PFSK-1 (cell line): ENCODE data around the gene MUC5AC. TPM values are rescaled to one million over a fixed set of nuclear protein-coding genes. Genes with fewer than 3 reads are reported as not detected.

Experiments
- FOXP2 ChIP-seq: optimal IDR thresholded peaks from 2 replicates; pipeline ENCODE3; 2011; ENCODE audit warnings: borderline replicate concordance, control low read depth, inconsistent platforms; ENCODE audit not compliant: insufficient read depth; ENCODE audit errors: extremely low read length, extremely low read depth
- POLR2AphosphoS5 ChIP-seq: IDR thresholded peaks from 2 replicates; pipeline ENCODE4 v1.6.1; 2012; ENCODE audit warnings: low read depth, mild to moderate bottlenecking, control low read depth, low read length, moderate library complexity
- SIN3A ChIP-seq: IDR thresholded peaks from 2 replicates; pipeline ENCODE4 v1.6.1; 2012; ENCODE audit warnings: mild to moderate bottlenecking, low read length, moderate library complexity, borderline replicate concordance; ENCODE audit not compliant: insufficient read depth
- TAF1 ChIP-seq: IDR thresholded peaks from 2 replicates; pipeline ENCODE4 v1.6.1; 2012; ENCODE audit warnings: low read length, control low read depth, borderline replicate concordance; ENCODE audit not compliant: insufficient read depth
- polyA plus RNA-seq: library from polyadenylated mRNA; unstranded; fragments of >200 nt; gene quantifications from one replicate; pipeline ENCODE4 v1.2.1, GENCODE V29; 2012; ENCODE audit warnings: low read depth, missing spikeins; ENCODE audit not compliant: insufficient read length
- TF ChIP-seq, protein P1 (sequence below), 2 experiments: IDR thresholded peaks; 2 replicates each; pipeline versions ENCODE4 v1.6.1 to v1.8.0; 2011 to 2012; ENCODE audit warnings: low read depth in 2 of 2, low read length in 2 of 2, control low read depth in 1 of 2, inconsistent platforms in 1 of 2, mild to moderate bottlenecking in 1 of 2, moderate library complexity in 1 of 2; ENCODE audit not compliant: insufficient read depth in 1 of 2

MUC5AC gene
- polyA plus RNA-seq, result 0.78 TPM

- TF ChIP-seq FOXP2, result no peak
- no peak for TF ChIP-seq POLR2AphosphoS5
- no peak for TF ChIP-seq SIN3A
- TF ChIP-seq, protein P1, sequence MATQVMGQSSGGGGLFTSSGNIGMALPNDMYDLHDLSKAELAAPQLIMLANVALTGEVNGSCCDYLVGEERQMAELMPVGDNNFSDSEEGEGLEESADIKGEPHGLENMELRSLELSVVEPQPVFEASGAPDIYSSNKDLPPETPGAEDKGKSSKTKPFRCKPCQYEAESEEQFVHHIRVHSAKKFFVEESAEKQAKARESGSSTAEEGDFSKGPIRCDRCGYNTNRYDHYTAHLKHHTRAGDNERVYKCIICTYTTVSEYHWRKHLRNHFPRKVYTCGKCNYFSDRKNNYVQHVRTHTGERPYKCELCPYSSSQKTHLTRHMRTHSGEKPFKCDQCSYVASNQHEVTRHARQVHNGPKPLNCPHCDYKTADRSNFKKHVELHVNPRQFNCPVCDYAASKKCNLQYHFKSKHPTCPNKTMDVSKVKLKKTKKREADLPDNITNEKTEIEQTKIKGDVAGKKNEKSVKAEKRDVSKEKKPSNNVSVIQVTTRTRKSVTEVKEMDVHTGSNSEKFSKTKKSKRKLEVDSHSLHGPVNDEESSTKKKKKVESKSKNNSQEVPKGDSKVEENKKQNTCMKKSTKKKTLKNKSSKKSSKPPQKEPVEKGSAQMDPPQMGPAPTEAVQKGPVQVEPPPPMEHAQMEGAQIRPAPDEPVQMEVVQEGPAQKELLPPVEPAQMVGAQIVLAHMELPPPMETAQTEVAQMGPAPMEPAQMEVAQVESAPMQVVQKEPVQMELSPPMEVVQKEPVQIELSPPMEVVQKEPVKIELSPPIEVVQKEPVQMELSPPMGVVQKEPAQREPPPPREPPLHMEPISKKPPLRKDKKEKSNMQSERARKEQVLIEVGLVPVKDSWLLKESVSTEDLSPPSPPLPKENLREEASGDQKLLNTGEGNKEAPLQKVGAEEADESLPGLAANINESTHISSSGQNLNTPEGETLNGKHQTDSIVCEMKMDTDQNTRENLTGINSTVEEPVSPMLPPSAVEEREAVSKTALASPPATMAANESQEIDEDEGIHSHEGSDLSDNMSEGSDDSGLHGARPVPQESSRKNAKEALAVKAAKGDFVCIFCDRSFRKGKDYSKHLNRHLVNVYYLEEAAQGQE (IDR thresholded peaks at IDR 0.05; ENCODE audit: insufficient read depth in 1 of 2, low read depth in 2 of 2, low read length in 2 of 2), result no peak
- no peak for TF ChIP-seq TAF1
These were observed at the start of gene MUC5AC for GRCh38 chr11:1157645-1158591. Gene MUC5AC, plus strand, starts transcription at chr11:1157953. Its CDS starts 47 bp downstream, at chr11:1158000.

DNA sequence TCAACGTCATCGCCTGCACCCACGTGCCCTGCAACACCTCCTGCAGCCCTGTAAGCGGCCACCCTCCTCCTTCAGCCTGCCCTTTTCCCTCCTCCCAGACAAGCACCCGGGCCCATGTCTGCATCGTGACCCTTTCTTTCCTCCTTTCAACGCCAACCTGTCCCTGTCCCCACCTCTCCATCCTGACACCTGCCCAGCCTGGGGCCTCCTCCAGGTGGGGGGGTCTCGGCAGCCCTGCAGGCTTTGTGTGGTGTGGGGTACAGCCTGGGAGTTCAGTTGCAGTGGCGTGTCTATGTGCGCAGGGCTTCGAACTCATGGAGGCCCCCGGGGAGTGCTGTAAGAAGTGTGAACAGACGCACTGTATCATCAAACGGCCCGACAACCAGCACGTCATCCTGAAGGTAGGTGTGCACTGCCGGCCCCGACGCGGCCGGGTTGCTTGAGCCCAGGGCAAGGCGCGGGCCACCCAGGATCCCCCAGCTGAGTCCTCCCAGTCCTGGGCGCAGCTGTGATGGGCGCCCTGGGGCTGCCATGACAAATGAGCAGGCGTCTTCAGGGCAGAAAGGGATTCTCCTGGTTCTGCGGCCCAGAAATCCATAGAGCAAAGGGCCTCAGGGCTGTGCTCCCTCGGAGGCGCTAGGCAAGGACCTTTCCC is 49.4 kb upstream of the MUC5AC start:
- TF ChIP-seq FOXP2 (no peak), POLR2AphosphoS5 (no peak), TAF1 (no peak), SIN3A (no peak)
- TF ChIP-seq, protein P1 (IDR thresholded peaks at IDR 0.05; ENCODE audit: insufficient read depth in 1 of 2, low read depth in 2 of 2, low read length in 2 of 2), result no peak

DNA sequence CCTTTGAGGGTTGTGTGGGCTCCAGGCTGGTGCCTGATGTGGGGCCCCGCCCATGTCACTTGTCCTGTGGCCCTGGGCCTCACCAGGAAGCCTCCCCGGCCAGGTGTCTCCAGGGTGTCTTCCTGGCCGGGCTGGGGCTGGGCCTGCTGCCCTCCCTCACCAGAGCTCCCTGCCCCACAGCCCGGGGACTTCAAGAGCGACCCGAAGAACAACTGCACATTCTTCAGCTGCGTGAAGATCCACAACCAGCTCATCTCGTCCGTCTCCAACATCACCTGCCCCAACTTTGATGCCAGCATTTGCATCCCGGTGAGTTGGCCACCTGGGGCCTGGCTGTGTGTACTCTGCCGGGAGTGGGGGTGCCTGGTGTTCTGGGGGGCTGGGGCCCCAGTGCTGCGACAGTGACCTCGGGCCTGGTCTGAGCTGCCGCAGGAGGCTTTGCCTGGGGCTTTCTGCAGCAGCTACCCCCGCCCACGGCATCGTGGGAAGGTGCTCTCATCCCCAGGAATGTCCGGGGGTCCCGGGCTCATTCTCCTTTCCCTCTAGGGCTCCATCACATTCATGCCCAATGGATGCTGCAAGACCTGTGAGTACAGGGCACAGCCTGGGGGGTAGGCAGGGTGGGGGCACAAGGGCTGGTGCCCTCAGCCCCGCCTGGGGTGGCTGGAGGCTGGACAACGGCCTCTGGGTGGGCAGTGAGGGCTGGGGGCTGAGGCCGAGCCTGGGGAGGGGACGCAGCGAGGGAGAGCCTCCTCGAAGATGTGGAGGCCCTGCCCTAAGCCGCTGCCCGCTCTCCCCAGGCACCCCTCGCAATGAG is 48.4 kb upstream of the MUC5AC start:
- TF ChIP-seq SIN3A (no peak), POLR2AphosphoS5 (no peak), TAF1 (no peak), FOXP2 (no peak)
- TF ChIP-seq, protein P1 (IDR thresholded peaks at IDR 0.05; ENCODE audit: insufficient read depth in 1 of 2, low read depth in 2 of 2, low read length in 2 of 2), result no peak

DNA sequence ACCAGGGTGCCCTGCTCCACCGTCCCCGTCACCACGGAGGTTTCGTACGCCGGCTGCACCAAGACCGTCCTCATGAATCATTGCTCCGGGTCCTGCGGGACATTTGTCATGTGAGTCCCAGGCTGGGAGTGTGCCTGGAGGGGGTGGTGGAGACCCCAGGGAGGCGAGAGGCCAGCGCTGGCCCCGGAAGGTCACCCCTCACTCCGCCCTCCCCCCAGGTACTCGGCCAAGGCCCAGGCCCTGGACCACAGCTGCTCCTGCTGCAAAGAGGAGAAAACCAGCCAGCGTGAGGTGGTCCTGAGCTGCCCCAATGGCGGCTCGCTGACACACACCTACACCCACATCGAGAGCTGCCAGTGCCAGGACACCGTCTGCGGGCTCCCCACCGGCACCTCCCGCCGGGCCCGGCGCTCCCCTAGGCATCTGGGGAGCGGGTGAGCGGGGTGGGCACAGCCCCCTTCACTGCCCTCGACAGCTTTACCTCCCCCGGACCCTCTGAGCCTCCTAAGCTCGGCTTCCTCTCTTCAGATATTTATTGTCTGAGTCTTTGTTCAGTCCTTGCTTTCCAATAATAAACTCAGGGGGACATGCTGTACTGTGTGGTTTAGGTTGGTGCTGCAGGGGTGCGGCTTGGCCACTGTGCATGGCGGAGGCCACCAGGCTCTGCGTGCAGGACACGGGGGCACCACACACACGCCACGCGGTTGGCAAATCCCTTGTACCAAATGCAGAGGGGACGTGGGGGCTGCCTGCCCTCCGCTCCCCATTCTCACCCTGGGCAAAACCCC is 47.6 kb upstream of the MUC5AC start:
- TF ChIP-seq TAF1 (no peak), POLR2AphosphoS5 (no peak)
